Central memory CD4-positive, alpha-beta T cell (primary cell): ENCODE results near the gene FOXD1.
"Not testable (repeated sequence)": the region's sequence is repeated elsewhere in the genome, so short reads cannot be mapped to it uniquely, and the experiment has no call there.

Experiments used
- DNase-seq: peaks from one replicate; pipeline ENCODE4 v3.0.0; 2022
- total RNA-seq, 3 experiments: gene quantifications; one replicate each; lab custom pipeline; 2026; lab: John Stamatoyannopoulos, UW

The FOXD1 gene
- 0 to 0.21 (median 0) reads per million in 3 experiments for total RNA-seq

- DNase-seq: no peak
Measured at GRCh38 chr5:73448463-73449136, at the start of gene FOXD1. TSS of gene FOXD1 (minus strand) at chr5:73448777. CDS start at chr5:73448362, 415 bp downstream.

- no peak for DNase-seq
Measured at GRCh38 chr5:73497497-73498056, 49.0 kb upstream of the FOXD1 start.

GRCh38 chr5:73496984-73497457 is 48.4 kb upstream of the FOXD1 start:
- no peak for DNase-seq

GRCh38 chr5:73495772-73496335 is 47.3 kb upstream of the FOXD1 start:
- DNase-seq: no peak

GRCh38 chr5:73494721-73495120 is 46.1 kb upstream of the FOXD1 start:
- DNase-seq: no peak

GRCh38 chr5:73493421-73493820 is 44.8 kb upstream of the FOXD1 start:
- no peak for DNase-seq

GRCh38 chr5:73491155-73491554 is 42.6 kb upstream of the FOXD1 start:
- DNase-seq: no peak

- DNase-seq: no peak
Measured at GRCh38 chr5:73490088-73490487, 41.5 kb upstream of the FOXD1 start.

GRCh38 chr5:73488806-73489205 is 40.2 kb upstream of the FOXD1 start:
- DNase-seq: no peak

- no peak for DNase-seq
Measured at GRCh38 chr5:73487815-73488214, 39.2 kb upstream of the FOXD1 start.

GRCh38 chr5:73487257-73487656 is 38.7 kb upstream of the FOXD1 start:
- DNase-seq: not testable (repeated sequence)

- DNase-seq: no peak
Measured at GRCh38 chr5:73486119-73486899, 37.7 kb upstream of the FOXD1 start.

GRCh38 chr5:73485715-73486114 is 37.1 kb upstream of the FOXD1 start:
- no peak for DNase-seq

- no peak for DNase-seq
Measured at GRCh38 chr5:73484511-73484910, 35.9 kb upstream of the FOXD1 start.

GRCh38 chr5:73483676-73484075 is 35.1 kb upstream of the FOXD1 start:
- no peak for DNase-seq

- DNase-seq: no peak
Measured at GRCh38 chr5:73482383-73483136, 34.0 kb upstream of the FOXD1 start.

- DNase-seq: no peak
Measured at GRCh38 chr5:73480500-73480899, 31.9 kb upstream of the FOXD1 start.

GRCh38 chr5:73472116-73472515 is 23.5 kb upstream of the FOXD1 start:
- DNase-seq: no peak

GRCh38 chr5:73471654-73472053 is 23.1 kb upstream of the FOXD1 start:
- no peak for DNase-seq

- DNase-seq: no peak
Measured at GRCh38 chr5:73469878-73470277, 21.3 kb upstream of the FOXD1 start.

- not testable (repeated sequence) for DNase-seq
Measured at GRCh38 chr5:73468638-73469037, 20.1 kb upstream of the FOXD1 start.

GRCh38 chr5:73464016-73464745 is 15.6 kb upstream of the FOXD1 start:
- no peak for DNase-seq
